ENCODE data around the gene KLHL21. TPM values are rescaled to one million over a fixed set of nuclear protein-coding genes. Genes with fewer than 3 reads are reported as not detected.
"Not testable (repeated sequence)": the region's sequence is repeated elsewhere in the genome, so short reads cannot be mapped to it uniquely, and the experiment has no call there.

KLHL21 gene
- total and polyA plus RNA-seq, 2 donors (not counting 1 experiment from before 2014, with no cell fraction given): 14.4 to 29.9 TPM

- no peaks in the 10 kb centered on the region for H3K27me3 Mint-ChIP-seq
- Histone ChIP-seq H3K79me2 (ENCODE audit: control insufficient read depth, insufficient read depth, low read length) (no peaks in the 10 kb centered on the region), H2AFZ (ENCODE audit: insufficient read depth, low read depth, low read length, poor library complexity, severe bottlenecking) (no peak overlapping the region), H3K4me1 (ENCODE audit: control insufficient read depth in 2 of 2, insufficient read depth in 2 of 2, low read length in 2 of 2) (no peaks in the 10 kb centered on the region), H4K20me1 (ENCODE audit: control insufficient read depth, insufficient read depth, low read length, poor library complexity, severe bottlenecking) (no peaks in the 10 kb centered on the region), H3K27me3 (replicated peaks in 1 of 4; ENCODE audit: control extremely low read depth in 1 of 4, control insufficient read depth in 3 of 4, insufficient read depth in 4 of 4, low read length in 3 of 4) (no peaks in the 10 kb centered on the region), H3K9ac (ENCODE audit: low read length) (no peak overlapping the region), H3K4me2 (replicated peaks; ENCODE audit: low read depth, low read length, poor library complexity, severe bottlenecking) (no peak overlapping the region), H3K36me3 (replicated peaks in 1 of 2; ENCODE audit: control extremely low read depth in 1 of 2, control insufficient read depth in 1 of 2, extremely low read depth in 1 of 2, insufficient read depth in 2 of 2, low read length in 1 of 2) (peaks cover 0 to 9% of the 10 kb centered on the region in 2 experiments), H3K9me3 (ENCODE audit: control extremely low read depth in 1 of 3, control insufficient read depth in 2 of 3, insufficient read depth in 1 of 3, low read length in 2 of 3) (no peaks in the 10 kb centered on the region), H3K4me3 (ENCODE audit: control extremely low read depth in 1 of 5, extremely low read depth in 1 of 5, insufficient read depth in 1 of 5, low read depth in 2 of 5, low read length in 4 of 5) (no peak overlapping the region), H3K27ac (ENCODE audit: low read length in 2 of 2) (no peak overlapping the region)
- 98% methylated on average over 5 of the region's 7 CpGs for WGBS (ENCODE audit: insufficient coverage)
- no peak overlapping the region for H3K4me3 Mint-ChIP-seq
- no peaks in the 10 kb centered on the region for H3K9me3 Mint-ChIP-seq (ENCODE audit: insufficient read depth)
- intact Hi-C loops (cut with micrococcal nuclease): no loop called here
- ATAC-seq (ENCODE audit: low read depth) (no peak), DNase-seq (no peak)
- TF ChIP-seq, protein P1, sequence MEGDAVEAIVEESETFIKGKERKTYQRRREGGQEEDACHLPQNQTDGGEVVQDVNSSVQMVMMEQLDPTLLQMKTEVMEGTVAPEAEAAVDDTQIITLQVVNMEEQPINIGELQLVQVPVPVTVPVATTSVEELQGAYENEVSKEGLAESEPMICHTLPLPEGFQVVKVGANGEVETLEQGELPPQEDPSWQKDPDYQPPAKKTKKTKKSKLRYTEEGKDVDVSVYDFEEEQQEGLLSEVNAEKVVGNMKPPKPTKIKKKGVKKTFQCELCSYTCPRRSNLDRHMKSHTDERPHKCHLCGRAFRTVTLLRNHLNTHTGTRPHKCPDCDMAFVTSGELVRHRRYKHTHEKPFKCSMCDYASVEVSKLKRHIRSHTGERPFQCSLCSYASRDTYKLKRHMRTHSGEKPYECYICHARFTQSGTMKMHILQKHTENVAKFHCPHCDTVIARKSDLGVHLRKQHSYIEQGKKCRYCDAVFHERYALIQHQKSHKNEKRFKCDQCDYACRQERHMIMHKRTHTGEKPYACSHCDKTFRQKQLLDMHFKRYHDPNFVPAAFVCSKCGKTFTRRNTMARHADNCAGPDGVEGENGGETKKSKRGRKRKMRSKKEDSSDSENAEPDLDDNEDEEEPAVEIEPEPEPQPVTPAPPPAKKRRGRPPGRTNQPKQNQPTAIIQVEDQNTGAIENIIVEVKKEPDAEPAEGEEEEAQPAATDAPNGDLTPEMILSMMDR (IDR thresholded peaks at IDR 0.05): no peak
- no peak for TF ChIP-seq EZH2 (IDR thresholded peaks at IDR 0.05; ENCODE audit: borderline replicate concordance, insufficient read depth, low read depth, low read length, poor library complexity, severe bottlenecking)
- H3K27ac Mint-ChIP-seq: no peak overlapping the region
- ChIA-PET CTCF (interaction anchor here (1.0 to 7.0 kb wide), 5 partner anchors 10 to 221 kb away, joined by 3 to 86 read pairs (median 7); no protein-coding TSS in a partner anchor), POLR2A (no interaction called here)
- H3K4me1 Mint-ChIP-seq: no peaks in the 10 kb centered on the region
Measured at GRCh38 chr1:6645018-6645417, 42.3 kb upstream of the KLHL21 start.

GRCh38 chr1:6640867-6641266, 38.2 kb upstream of the KLHL21 start:
- H3K4me1 ChIP-seq (ENCODE audit: control insufficient read depth in 2 of 2, insufficient read depth in 2 of 2, low read length in 2 of 2); POLR2A ChIA-PET; H2AFZ ChIP-seq (ENCODE audit: insufficient read depth, low read depth, low read length, poor library complexity, severe bottlenecking); H3K27ac ChIP-seq (ENCODE audit: low read length in 2 of 2); H3K4me2 ChIP-seq (replicated peaks; ENCODE audit: low read depth, low read length, poor library complexity, severe bottlenecking); ATAC-seq (ENCODE audit: low read depth); H3K9me3 ChIP-seq (ENCODE audit: control extremely low read depth in 1 of 3, control insufficient read depth in 2 of 3, insufficient read depth in 1 of 3, low read length in 2 of 3); H3K4me3 ChIP-seq (ENCODE audit: control extremely low read depth in 1 of 5, extremely low read depth in 1 of 5, insufficient read depth in 1 of 5, low read depth in 2 of 5, low read length in 4 of 5); H3K9me3 Mint-ChIP-seq (ENCODE audit: insufficient read depth); H3K79me2 ChIP-seq (ENCODE audit: control insufficient read depth, insufficient read depth, low read length); DNase-seq; H3K4me3 Mint-ChIP-seq; H3K27ac Mint-ChIP-seq; H4K20me1 ChIP-seq (ENCODE audit: control insufficient read depth, insufficient read depth, low read length, poor library complexity, severe bottlenecking); H3K4me1 Mint-ChIP-seq; H3K27me3 Mint-ChIP-seq; intact Hi-C loops (cut with micrococcal nuclease); H3K27me3 ChIP-seq (replicated peaks in 1 of 4; ENCODE audit: control extremely low read depth in 1 of 4, control insufficient read depth in 3 of 4, insufficient read depth in 4 of 4, low read length in 3 of 4); H3K9ac ChIP-seq (ENCODE audit: low read length): not testable (repeated sequence)
- CTCF ChIA-PET: interaction anchor here (0.9 to 1.0 kb wide), 3 partner anchors 24 to 155 kb away, joined by 3 to 4 read pairs (median 3); partner anchors contain the start of gene TAS1R1
- H3K36me3 ChIP-seq (replicated peaks in 1 of 2; ENCODE audit: control extremely low read depth in 1 of 2, control insufficient read depth in 1 of 2, extremely low read depth in 1 of 2, insufficient read depth in 2 of 2, low read length in 1 of 2): peaks cover 4 to 38% of the 10 kb centered on the region in 2 experiments
- WGBS (ENCODE audit: insufficient coverage): 100% methylated on average over 1 of the region's 3 CpGs

All from B cell (primary cell).